A673 (cell line): ENCODE data around the gene LIMCH1. TPM values are rescaled to one million over a fixed set of nuclear protein-coding genes. Genes with fewer than 3 reads are reported as not detected.

Experiments
- BruUV-seq: library from RNA; stranded (reverse); fragments of 400-500 nt; replicated peaks from 2 replicates; lab custom pipeline; 2021; lab: Mats Ljungman, UMichigan
- CTCF ChIA-PET: fragments of 300-600 bp; sonication (Branson Sonifier 250); formaldehyde crosslinking; loops from one replicate; lab custom pipeline; 2022; ENCODE audit warnings: antibody characterized with exemption; lab: Charles Lee
- POLR2A ChIA-PET: fragments of 300-600 bp; sonication (Branson Sonifier 250); formaldehyde crosslinking; loops from one replicate; lab custom pipeline; 2022; ENCODE audit warnings: antibody characterized with exemption; ENCODE audit not compliant: low non-redundant PET; lab: Charles Lee
- DNase-seq: peaks from one replicate; pipeline ENCODE4 v3.0.0-alpha.2; 2015; ENCODE audit warnings: low spot score
- H3K27ac ChIP-seq: fragments of 200-600 bp; sonication (generic); 2 replicates; pipeline ENCODE4 v1.5.1; 2016; ENCODE audit warnings: mixed run types, low read depth, mild to moderate bottlenecking, mixed read lengths, antibody characterized with exemption, low read length; ENCODE audit not compliant: poor library complexity, severe bottlenecking
- H3K27me3 ChIP-seq: fragments of 200-600 bp; sonication (generic); replicated peaks from 2 replicates; pipeline ENCODE4 v1.6.1; 2017; ENCODE audit warnings: mixed run types, low read depth, mild to moderate bottlenecking, mixed read lengths, antibody characterized with exemption, low read length; ENCODE audit not compliant: insufficient read depth, poor library complexity
- H3K36me3 ChIP-seq: fragments of 200-600 bp; sonication (generic); 2 replicates; pipeline ENCODE4 v1.6.1; 2016; ENCODE audit warnings: mixed run types, mild to moderate bottlenecking, mixed read lengths, antibody characterized with exemption, low read length; ENCODE audit not compliant: insufficient read depth, poor library complexity, severe bottlenecking
- H3K4me1 ChIP-seq: fragments of 200-600 bp; sonication (generic); 2 replicates; pipeline ENCODE4 v1.6.1; 2017; ENCODE audit warnings: mixed run types, mild to moderate bottlenecking, mixed read lengths, antibody characterized with exemption, low read length; ENCODE audit not compliant: insufficient read depth, poor library complexity, severe bottlenecking
- H3K4me3 ChIP-seq: fragments of 200-600 bp; sonication (generic); 2 replicates; pipeline ENCODE4 v1.5.1; 2016; ENCODE audit warnings: low read depth, mixed run types, mild to moderate bottlenecking, mixed read lengths, low read length; ENCODE audit not compliant: poor library complexity, severe bottlenecking
- H3K9me3 ChIP-seq: fragments of 200-600 bp; sonication (generic); 2 replicates; pipeline ENCODE4 v1.6.1; 2016; ENCODE audit warnings: mixed run types, low read depth, mild to moderate bottlenecking, mixed read lengths, antibody characterized with exemption, low read length; ENCODE audit not compliant: poor library complexity, severe bottlenecking
- CTCF ChIP-seq: fragments of 300-800, 200-600 bp; sonication (generic); conservative IDR thresholded peaks from 2 replicates; pipeline ENCODE4 v1.5.1; 2017; ENCODE audit warnings: low read depth, mild to moderate bottlenecking, antibody characterized with exemption, low read length, moderate library complexity, mixed read lengths
- EZH2 ChIP-seq: fragments of 200-600 bp; sonication (generic); IDR thresholded peaks from 2 replicates; pipeline ENCODE4 v1.6.1; 2017; ENCODE audit warnings: borderline replicate concordance, low read depth, mild to moderate bottlenecking, mixed read lengths, antibody characterized with exemption, low read length; ENCODE audit not compliant: poor library complexity, severe bottlenecking
- intact Hi-C: fragments of 100-400 bp; cut with micrococcal nuclease; formaldehyde crosslinking; loops from one replicate; pipeline ENCODE4 v1.10.0; 2022; ENCODE audit not compliant: unreplicated experiment
- total RNA-seq: library from RNA; stranded (reverse); gene quantifications from 2 replicates; pipeline ENCODE4 v1.2.3, GENCODE V29; 2021

LIMCH1 gene
- total RNA-seq, 1 experiment from 2014 or later: 4.0 TPM

- peaks cover 26% of the 10 kb centered on the region for H3K27me3 ChIP-seq
- no peak overlapping the region for H3K27ac ChIP-seq
- H3K9me3 ChIP-seq: no peaks in the 10 kb centered on the region
- POLR2A ChIA-PET: no interaction called here
- H3K36me3 ChIP-seq: no peaks in the 10 kb centered on the region
- DNase-seq: no peak
- no peaks in the 10 kb centered on the region for H3K4me1 ChIP-seq
- intact Hi-C loops: no loop called here
- CTCF ChIA-PET: no interaction called here
- TF ChIP-seq CTCF (no peak), EZH2 (no peak)
- no peak overlapping the region for H3K4me3 ChIP-seq
- BruUV-seq: no TSS peak
Measured at GRCh38 chr4:41638203-41638602, 100.2 kb downstream of the LIMCH1 start.

DNA sequence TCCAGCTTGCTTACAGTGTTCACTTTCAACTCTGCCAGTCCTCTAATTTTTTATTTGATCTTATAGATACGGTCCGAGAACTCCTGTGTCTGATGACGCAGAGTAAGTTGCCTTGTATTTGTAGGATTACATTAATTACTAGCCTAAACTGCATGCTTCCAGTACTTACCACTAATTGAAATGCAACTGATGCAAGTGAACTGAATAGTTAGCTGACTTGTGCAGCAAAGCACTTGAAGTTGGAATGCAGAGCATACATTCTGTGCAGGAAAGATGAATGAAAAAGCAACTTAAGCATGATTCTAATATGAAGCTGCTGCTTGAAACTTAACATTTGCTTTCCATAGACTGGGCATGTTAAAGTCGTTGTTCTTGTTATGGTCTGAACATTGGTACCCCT is 100.9 kb downstream of the LIMCH1 start:
- no peak overlapping the region for H3K4me3 ChIP-seq
- DNase-seq: no peak
- H3K36me3 ChIP-seq: no peaks in the 10 kb centered on the region
- peaks cover 32% of the 10 kb centered on the region for H3K27me3 ChIP-seq
- CTCF ChIA-PET: no interaction called here
- no TSS peak for BruUV-seq
- POLR2A ChIA-PET: no interaction called here
- no peak overlapping the region for H3K27ac ChIP-seq
- intact Hi-C loops: no loop called here
- peaks cover 3% of the 10 kb centered on the region for H3K4me1 ChIP-seq
- no peak for TF ChIP-seq CTCF
- no peak for TF ChIP-seq EZH2
- H3K9me3 ChIP-seq: no peaks in the 10 kb centered on the region

DNA sequence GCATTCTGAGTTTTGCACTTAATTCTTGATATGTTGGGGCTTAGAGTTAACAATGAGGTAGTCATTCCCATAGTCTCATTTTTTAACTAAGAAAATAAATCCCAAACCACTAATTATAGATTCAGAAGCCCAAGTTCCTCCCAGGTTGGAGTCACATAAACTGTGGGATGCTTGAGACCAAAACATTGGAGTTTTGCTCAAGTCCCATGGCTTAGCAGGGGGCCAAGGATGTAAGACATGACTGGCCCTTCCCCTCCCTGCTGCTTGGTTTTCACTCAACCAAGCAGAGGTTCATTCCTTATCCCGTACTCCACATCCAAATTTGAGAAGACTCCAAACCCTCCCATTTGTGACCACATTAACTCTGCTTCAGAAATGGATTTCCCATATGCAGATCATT is 101.3 kb downstream of the LIMCH1 start:
- Histone ChIP-seq H3K9me3 (no peaks in the 10 kb centered on the region), H3K4me1 (peaks cover 6% of the 10 kb centered on the region), H3K4me3 (no peak overlapping the region), H3K27ac (no peak overlapping the region), H3K36me3 (no peaks in the 10 kb centered on the region), H3K27me3 (peaks cover 35% of the 10 kb centered on the region)
- ChIA-PET CTCF (no interaction called here), POLR2A (no interaction called here)
- TF ChIP-seq EZH2 (no peak), CTCF (no peak)
- no TSS peak for BruUV-seq
- no peak for DNase-seq
- intact Hi-C loops: no loop called here
